ENCODE measurements around the gene PSD. TPM values are rescaled to one million over a fixed set of nuclear protein-coding genes. Genes with fewer than 3 reads are reported as not detected.
"Not testable (repeated sequence)": the region's sequence is repeated elsewhere in the genome, so short reads cannot be mapped to it uniquely, and the experiment has no call there.

Gene PSD
- 1 to 10 TPM in 2 of 3 donors, under 1 TPM in 1; 0.83 to 2.7 (median 1.2) TPM for polyA plus RNA-seq

DNA sequence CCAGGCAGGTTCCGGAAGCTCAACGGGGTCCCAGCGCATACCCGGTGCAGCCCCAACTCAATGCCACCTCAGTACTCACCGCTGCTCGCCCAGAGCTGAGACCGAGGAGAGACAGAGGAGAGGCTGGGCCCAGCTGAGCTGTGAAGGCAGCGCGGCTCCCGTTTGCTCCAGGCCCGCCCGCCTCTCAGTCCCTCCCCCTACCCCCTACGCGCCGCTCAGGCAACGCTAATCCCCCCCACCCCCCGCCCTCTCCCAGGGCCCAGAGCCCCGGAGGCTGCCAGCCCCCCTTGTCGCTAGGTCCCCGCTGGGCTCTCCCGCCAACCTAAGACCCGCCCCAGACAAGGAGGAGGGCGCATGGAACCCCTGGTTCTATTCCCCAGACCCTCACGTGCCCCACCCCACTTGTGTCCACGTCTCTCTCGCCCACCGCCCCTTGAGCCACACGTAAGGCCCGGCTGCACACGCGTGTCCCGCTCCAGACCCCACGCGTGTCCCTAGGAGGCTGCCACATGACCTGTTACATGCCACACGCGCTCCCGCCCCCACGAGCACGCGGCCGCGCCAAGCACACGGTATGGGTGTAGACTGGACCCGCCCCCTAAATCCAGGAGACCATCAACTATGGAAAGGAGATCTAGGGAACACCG, at the start of gene PSD:
Gene PSD, minus strand, starts transcription at position 164 of the 647 bp plus-strand sequence. CDS start 1,747 bp downstream, outside the sequence.
- H3K27ac ChIP-seq (ENCODE audit: low read depth, low read length), result no peak within 1 kb of the TSS
- WGBS, 3 donors, result 2 to 5% (median 5%) methylated on average over 42 to 45 of the region's 45 CpGs

DNA sequence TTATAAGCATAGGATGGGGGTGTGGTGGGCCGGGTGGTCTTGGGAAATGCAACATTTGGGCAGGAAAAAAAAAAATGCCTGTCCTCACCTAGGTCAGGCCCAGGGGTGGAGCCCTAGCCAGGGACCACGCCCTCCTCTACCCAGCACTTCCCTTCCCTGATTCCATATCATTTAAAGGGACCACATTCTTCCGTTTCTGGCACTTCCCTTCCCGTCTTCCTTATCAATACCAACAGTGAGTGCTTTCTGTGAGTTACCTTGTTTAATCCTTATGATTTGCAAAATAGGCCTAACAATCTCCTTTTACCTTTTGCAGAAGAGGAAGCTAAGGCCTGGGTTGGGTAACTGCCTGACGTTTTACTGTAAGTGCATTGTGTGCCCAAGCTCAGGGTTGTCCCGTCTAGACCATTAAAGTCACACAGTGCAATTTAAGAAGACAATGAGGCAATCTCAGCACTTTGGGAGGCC, 49.4 kb upstream of the PSD start:
- no peak overlapping the region for H3K27ac ChIP-seq (ENCODE audit: low read depth, low read length)
- WGBS, 3 donors, result 30 to 43% (median 38%) methylated on average over 6 of the region's 6 CpGs

DNA sequence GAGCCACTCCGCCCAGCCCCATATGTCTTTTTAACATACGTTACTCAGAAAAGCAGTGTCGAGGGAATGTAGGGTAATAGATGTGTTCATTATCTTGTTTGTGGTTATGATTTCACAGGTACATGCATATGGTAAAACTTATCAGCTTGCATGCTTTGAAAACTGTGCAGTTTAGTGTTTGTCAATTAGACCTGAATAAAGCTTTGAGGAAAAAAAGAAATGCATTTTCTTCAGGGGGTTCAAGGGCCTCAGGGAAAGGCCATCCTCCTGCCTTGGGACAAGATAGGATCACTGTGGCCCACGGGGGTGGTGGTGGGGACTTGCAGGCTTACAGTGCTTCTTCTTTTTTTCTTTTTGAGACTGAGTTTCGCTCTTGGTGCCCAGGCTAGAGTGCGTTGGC, 48.7 kb upstream of the PSD start:
- H3K27ac ChIP-seq (ENCODE audit: low read depth, low read length), result no peak overlapping the region
- WGBS, 3 donors, result 71 to 88% (median 83%) methylated on average over 6 of the region's 6 CpGs

DNA sequence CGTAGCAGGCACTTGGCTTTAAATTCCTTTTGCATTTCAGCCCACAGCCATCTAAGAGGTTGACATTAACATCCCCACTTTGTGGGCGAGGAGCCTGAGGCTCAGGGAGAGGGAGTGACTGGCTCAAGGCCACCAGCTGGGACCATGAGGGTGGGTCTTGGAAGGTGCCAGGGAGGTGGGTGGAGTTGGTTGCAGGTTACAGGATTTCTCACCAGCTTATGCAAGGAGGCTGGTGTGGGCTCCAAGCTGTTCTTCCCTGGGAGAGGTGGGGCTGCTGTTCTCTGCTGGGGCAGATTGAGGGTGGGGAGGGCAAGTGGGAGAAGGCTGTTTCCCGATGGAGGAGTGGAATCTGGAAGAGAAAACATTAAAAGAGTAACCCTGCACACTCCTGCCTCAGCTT, 46.9 kb upstream of the PSD start:
- WGBS, 3 donors, result 47 to 69% (median 68%) methylated on average over 3 of the region's 3 CpGs

DNA sequence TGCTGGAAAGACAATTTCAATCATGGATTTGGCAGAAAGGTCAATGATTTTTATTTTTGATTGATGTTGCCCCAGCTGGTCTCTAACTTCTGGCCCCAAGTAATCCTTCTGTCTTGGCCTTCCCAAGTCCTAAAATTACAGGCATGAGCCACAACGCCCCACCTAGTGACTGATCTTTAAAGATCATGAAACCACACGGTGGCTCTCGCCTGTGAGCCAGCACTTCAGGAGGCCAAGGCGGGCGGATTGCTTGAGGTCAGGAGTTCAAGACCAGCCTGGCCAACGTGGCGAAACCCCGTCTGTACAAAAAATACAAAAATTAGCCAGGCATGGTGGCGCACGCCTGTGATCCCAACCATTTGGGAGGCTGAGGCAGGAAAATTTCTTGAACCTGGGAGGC, 45.4 kb upstream of the PSD start:
- no peak overlapping the region for H3K27ac ChIP-seq (ENCODE audit: low read depth, low read length)
- 87 to 90% (median 88%) methylated on average over 10 of the region's 10 CpGs for WGBS, 3 donors

More for the DNA sequence above, 46.9 kb upstream of the PSD start:
- no peak overlapping the region for H3K27ac ChIP-seq (ENCODE audit: low read depth, low read length)

DNA sequence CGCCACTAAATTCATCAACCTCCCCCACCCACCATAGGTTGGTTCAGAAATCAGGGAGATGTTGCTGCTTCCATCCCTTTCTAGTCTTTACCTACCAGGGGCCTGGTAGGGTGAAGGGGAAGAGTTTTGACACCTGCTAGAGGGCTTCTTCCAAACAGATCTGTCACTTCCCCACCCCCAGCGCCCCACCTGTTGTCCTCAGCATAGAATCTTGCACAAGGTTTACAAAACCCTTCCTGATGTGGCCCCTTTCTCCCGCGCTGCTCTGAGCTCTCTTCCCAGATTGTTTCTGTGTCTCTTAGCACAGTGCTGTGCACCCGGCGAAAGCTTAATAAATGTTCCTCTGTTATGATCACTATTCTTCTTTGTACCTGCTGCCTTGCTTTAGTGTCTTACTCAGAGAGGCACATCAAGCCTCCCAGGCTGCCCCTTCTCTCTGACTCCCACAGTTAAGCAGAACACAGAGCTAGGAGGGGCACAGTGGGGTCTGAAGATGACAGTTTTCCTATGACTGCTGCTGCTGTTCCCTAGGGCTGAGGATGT, 44.0 kb upstream of the PSD start:
- WGBS, 3 donors, result 60 to 85% (median 68%) methylated on average over 6 of the region's 6 CpGs
- H3K27ac ChIP-seq (ENCODE audit: low read depth, low read length), result no peak overlapping the region

DNA sequence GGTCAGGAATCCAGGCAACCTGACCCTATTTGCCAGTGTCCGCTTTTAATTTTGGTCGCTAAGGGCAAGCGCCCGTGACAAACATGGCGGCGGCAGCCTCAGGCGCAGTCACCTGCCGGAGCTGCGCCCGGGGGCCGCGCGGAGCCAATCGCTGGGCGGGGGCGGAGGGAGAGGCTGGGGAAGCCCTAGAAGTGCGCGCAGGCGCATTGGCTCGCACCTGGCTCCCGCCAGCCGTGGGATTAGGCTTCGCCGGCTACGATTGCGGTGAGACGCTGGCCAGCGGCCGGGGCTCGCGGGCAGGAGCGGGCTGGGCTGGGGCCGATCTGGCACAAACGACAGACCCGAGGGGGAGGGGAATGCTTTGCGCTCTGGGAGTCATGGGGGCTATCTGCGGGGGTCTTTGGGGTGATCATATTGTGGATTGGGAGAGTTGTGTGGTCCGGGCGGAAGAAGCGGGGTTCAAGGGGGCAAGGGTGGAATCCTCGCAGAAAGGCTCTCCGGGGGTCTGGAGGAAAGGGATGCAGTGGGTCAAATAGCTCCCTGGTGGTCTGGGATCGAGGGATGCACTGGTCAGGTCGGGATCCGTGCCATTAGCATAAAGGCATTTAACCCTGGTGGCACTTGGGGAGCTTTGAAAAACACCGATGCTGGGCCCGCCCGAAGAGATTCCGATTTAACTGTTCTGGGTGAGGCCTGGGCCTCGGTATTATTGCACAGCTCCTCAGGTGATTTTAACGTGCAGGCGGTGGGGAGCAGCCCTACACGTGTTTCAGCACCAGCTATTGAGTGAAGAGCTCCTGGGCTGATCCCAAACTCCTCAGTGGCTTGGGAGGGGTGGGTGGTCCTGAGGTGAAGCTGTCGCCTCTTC, 42.8 kb upstream of the PSD start:
- WGBS, 3 donors, result 3 to 5% (median 4%) methylated on average over 47 to 54 of the region's 54 CpGs
- no peak overlapping the region for H3K27ac ChIP-seq (ENCODE audit: low read depth, low read length)

DNA sequence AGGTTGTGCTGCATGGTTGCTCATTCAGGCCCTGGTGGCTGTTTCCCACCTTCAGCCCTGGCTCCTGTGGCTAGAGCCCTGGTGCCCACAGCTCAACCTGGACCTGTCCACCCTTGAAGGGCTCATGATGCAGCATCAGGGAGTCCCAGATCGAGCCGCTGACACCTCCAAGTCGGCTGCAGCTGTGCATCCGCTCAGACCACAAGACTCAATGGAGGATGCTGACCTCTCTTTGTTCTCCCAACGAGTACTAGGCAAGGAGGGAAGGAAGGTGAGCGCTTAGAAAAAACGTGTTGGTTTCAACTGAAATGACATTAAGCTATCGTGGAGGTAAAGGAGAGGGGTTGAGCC, 42.2 kb upstream of the PSD start:
- no peak overlapping the region for H3K27ac ChIP-seq (ENCODE audit: low read depth, low read length)
- WGBS, 3 donors, result 19 to 24% (median 21%) methylated on average over 7 to 8 of the region's 8 CpGs

DNA sequence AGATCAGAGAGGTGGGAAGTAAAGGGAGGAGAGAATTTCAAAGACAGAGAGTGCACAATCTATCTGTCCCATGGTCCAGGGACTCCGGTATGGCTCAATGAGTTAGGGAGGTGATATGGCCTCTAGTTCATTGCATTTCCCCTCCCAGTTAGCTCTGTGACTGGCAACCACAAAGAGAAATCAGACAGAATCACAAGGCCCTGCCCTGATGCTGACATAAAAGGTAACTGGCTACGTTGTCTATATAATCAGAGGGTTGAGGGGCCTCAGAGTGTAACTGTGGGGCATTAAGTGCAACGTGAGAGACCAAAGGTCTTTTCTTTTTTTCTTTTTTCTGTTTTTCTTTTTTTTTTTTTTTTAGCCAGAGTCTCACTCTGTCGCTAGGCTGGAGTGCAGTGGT, 40.1 kb upstream of the PSD start:
- 78 to 84% (median 81%) methylated on average over 4 of the region's 4 CpGs for WGBS, 3 donors
- H3K27ac ChIP-seq (ENCODE audit: low read depth, low read length), result no peak overlapping the region

DNA sequence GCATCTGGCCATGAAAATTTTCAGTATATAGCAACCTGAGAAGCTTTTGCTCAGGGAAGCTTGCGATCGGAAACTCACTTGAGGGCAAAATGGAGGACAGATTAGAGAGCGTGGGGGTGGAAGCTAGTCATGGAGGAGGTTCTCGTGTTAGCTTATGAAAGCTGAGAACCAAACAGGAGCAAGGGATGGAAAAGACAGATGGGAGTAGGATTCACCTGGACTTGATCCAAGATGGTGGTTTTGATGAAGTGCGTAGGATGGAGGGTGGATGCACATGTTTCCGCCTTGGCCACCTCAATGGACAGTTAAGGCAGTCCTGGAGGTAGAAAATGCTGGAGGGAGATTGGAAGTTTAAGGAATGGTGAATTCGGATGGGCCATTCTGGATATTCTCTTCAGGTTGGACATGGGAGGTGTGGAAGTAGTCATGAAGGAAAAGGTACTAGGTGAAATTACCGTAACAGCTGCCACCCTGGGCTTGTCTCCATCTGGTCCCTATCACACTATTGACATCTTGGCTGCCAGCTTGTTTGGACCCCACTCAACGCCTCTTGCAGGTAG, 39.1 kb upstream of the PSD start:
- WGBS, 3 donors, result 82 to 89% (median 85%) methylated on average over 9 of the region's 9 CpGs
- H3K27ac ChIP-seq (ENCODE audit: low read depth, low read length), result no peak overlapping the region

DNA sequence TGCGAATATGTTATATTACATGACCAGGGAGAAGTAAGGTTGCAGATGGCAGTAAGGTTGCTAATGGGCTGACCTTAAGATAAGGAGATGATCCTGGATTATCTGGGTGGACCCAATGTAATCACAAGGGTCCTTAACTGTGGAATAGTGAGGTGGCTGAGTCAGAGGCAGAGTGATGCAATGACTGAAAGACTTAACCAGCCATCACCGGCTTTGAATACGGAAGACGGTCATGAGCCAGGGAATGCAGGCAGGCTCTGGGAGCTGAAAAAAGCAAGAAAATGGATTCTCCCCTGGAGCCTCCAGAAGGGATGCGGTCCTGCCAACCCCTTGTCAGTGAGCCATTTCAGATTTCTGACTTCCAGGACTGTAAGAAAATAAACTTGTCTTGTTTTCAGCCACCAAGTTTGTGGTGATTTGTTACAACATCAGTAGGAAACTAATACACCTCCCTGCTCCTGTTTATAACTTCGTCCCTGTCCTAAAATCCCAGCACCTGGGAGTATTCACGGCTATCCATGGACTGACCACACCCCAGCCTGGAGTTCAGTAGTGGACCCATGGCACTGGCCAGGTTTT, 37.4 kb upstream of the PSD start:
- H3K27ac ChIP-seq (ENCODE audit: low read depth, low read length), result no peak overlapping the region
- WGBS, 3 donors, result 56 to 80% (median 65%) methylated on average over 7 of the region's 7 CpGs

DNA sequence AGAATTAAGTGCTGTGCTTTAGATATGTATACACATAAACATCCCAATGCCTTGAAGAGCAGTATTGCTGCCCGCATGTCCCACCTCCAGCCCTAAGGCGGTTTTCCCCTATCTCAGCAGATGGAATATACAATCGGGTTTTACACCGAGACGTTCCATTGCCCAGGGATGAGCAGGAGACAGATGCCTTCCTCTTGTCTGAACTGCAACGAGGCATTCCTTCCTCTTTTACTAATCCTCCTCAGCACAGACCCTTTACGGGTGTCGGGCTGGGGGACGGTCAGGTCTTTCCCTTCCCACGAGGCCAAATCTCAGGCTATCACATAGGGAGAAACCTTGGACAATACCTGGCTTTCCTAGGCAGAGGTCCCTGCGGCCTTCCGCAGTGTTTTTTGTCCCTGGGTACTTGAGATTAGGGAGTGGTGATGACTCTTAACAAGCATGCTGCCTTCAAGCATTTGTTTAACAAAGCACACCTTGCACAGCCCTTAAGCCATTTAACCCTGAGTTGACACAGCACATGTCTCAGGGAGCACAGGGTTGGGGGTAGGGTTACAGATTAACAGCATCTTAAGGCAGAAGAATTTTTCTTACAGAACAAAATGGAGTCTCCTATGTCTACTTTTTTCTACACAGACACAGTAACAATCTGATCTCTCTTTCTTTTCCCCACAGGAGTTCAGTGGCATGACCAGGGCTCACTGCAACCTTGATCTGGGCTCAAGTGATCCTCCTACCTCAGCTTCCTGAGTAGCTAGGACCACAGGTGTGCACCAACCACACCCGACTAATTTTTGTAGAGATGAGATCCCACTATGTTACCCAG, 36.3 kb upstream of the PSD start:
- H3K27ac ChIP-seq (ENCODE audit: low read depth, low read length), result not testable (repeated sequence)
- 67 to 78% (median 76%) methylated on average over 13 of the region's 13 CpGs for WGBS, 3 donors

DNA sequence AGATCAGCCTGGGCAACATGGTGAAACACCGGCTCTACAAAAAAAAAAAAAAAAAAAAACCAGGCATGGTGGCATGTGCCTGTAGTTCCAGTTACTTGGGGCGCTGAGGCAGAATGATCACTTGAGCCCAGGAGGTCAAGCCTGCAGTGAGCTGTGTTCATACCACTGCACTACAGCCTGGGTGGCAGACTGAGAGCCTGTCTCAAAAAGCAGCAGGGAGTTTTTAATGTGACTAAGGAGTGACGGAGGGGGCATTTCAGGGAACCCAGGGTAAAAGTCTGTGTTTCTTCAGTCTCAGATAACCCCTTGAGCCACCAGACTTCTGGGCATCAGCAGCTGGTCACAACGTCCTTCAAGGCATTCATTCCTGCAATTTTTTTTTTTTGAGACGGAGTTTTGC, 34.9 kb upstream of the PSD start:
- no peak overlapping the region for H3K27ac ChIP-seq (ENCODE audit: low read depth, low read length)
- WGBS, 3 donors, result 74 to 85% (median 78%) methylated on average over 5 of the region's 5 CpGs

DNA sequence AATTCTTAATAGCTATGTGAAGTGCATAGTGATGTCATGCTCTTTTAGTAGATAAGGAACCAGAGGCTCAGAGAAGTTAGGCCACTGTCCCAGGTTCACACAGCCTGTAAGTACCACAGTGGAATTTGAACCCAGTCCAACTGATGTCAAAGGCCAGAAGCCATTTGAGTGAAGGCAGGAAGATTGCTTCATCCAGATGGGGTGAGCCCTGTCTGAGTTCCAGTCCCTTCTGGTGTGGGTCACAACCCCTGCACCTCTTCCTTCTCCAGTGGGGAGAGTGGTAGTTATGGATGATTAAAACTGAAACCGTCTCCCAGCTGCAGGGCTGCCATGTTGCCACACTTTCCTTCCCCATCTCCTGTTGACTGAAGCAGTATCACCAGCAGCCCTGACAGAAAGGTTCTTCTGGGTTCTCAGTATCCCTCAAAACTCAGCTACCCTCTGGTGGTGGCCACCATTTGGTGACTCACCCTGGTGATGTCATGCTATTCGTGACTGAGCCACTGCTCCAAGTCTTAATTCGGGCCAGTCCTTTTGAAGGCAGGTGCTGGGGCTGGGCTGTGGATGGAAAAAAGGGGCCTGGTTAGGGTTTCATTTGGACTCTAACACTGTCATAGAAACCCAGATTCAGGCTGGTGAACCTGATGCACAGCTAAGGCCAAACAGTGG, 34.2 kb upstream of the PSD start:
- WGBS, 3 donors, result 37 to 62% (median 39%) methylated on average over 3 of the region's 3 CpGs
- H3K27ac ChIP-seq (ENCODE audit: low read depth, low read length), result no peak overlapping the region

DNA sequence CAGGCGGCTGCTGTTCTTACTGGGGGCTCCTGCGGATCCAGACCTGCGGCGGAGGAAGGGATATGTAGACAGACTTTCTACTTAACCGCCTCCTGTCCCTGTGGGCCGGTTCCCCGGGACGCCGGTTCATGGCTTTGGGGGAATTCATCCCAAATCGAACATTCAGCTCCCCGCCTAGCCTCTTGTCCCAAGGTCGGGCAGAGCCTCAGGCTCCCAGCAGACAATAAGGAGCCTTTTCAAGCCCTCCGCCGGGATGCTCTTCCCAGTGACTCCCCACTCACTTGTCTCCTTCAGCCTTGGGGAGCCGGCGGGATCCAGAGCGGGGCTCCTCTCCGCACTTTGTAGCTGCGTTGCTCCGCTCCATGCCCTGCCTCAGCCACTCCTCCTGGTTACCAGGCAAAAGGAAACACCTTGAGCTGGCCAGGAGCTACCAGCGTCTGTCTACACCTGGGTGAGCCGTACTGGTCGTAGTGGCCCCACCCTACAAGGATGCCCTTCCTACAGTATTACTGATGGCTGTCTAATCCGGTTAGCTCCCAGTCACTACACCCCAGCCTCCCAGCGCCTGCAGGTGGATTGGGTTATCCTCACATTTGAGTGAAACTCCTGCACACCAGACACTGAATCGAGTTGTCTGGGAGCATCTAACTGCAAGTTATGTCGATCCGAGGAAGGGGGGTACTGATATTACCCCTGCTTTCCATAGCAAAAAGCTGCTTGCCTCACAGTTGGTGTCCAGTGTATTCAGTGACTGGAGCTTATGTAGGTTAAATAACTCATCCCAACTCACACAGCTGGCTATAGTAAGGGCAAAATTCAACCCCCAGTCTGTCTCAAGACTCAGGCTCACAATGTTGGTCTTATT, 32.8 kb upstream of the PSD start, which contains the start of gene C10orf95:
Gene C10orf95, minus strand, starts transcription at position 439 of the 865 bp plus-strand sequence. CDS start 450 bp downstream, outside the sequence.
- 14 to 32% (median 27%) methylated on average over 27 to 28 of the region's 28 CpGs for WGBS, 3 donors

DNA sequence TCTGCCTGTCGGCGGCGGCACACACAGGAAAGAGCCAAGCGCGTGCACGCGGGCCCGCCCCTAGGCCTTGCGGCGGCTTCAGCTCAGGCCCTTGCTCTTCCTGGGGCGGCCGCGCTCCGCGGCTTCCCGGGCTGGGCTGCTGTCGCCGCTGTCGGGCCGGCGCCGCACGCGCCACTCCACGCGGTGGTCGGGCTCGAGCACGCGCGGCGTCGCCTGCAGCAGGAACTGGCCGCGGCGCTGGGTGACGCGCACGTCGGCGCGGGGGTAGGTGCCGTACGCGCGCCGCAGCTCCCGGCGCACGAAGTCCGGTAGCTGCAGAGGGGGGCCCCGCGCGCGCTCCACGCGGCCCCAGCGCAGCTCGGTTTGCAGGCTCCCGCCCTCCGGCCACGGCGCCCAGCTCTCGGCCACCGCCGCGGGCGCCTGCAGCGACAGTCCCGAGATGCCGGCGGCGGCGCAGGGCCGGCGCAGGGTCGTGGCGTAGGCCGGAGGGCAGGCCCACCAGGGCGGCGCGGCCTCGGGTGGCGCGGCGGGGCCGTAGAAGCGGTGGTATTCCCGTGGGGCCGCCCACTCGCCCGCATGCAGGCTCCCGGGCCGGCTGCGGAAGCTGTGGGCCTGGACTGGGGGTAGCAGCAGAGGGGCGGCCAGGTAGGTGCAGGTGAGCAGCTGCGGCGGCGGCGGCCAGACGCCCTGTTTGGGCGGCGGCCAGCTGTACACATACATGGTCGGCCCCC, 32.0 kb upstream of the PSD start:
- H3K27ac ChIP-seq (ENCODE audit: low read depth, low read length), result no peak overlapping the region
- 0 to 1% (median 0%) methylated on average over 54 to 104 of the region's 104 CpGs for WGBS, 3 donors

More for the DNA sequence above, 32.8 kb upstream of the PSD start, which contains the start of gene C10orf95:
- H3K27ac ChIP-seq (ENCODE audit: low read depth, low read length), result no peak within 1 kb of the TSS

Data from adipose tissue (tissue), 3 donors.